CD4-positive, alpha-beta memory T cell (primary cell): ENCODE results near the gene LYSMD1. TPM values are rescaled to one million over a fixed set of nuclear protein-coding genes. Genes with fewer than 3 reads are reported as not detected.
A peak's percentile ranks its signal among the peaks of the same experiment; 100 is the strongest.
"Not testable (repeated sequence)": the region's sequence is repeated elsewhere in the genome, so short reads cannot be mapped to it uniquely, and the experiment has no call there.

Experiments
- CTCF ChIA-PET: fragments of 350-600 bp; sonication (Branson Sonifier 250); formaldehyde crosslinking; loops from one replicate; lab custom pipeline; 2021; ENCODE audit warnings: inconsistent platforms; ENCODE audit not compliant: partially characterized antibody; lab: Charles Lee
- POLR2A ChIA-PET: fragments of 350-600 bp; sonication (Branson Sonifier 250); formaldehyde crosslinking; loops from one replicate; lab custom pipeline; 2021; ENCODE audit not compliant: partially characterized antibody; lab: Charles Lee
- DNase-seq, 5 donors: peaks; one replicate each; pipeline versions ENCODE4 v3.0.0 to v3.0.0-alpha.2; 2020 to 2022; ENCODE audit warnings: mixed read lengths in 1 of 5
- H3K27ac ChIP-seq: one replicate; pipeline ENCODE4 v1.7.0; 2013; ENCODE audit warnings: low read depth, low read length
- H3K27me3 ChIP-seq: 2 replicates; pipeline ENCODE4 v1.7.0; 2013; ENCODE audit warnings: mild to moderate bottlenecking, low read length, moderate library complexity; ENCODE audit not compliant: insufficient read depth
- H3K36me3 ChIP-seq: 2 replicates; pipeline ENCODE4 v1.7.0; 2013; ENCODE audit warnings: mild to moderate bottlenecking, low read length, moderate library complexity; ENCODE audit not compliant: insufficient read depth
- H3K4me1 ChIP-seq: 2 replicates; pipeline ENCODE4 v1.7.0; 2013; ENCODE audit warnings: mild to moderate bottlenecking, low read length, moderate library complexity; ENCODE audit not compliant: insufficient read depth
- H3K4me3 ChIP-seq, 2 donors: one replicate each; pipeline ENCODE4 v1.7.0; 2013; ENCODE audit warnings: low read length in 2 of 2, mild to moderate bottlenecking in 1 of 2
- H3K9me3 ChIP-seq, 2 donors: one replicate each; pipeline ENCODE4 v1.7.0; 2013; ENCODE audit warnings: low read length in 2 of 2, control low read depth in 1 of 2; ENCODE audit not compliant: control insufficient read depth in 1 of 2
- H3K27ac Mint-ChIP-seq, 7 donors: one replicate each; pipeline ENCODE4 v1.8.0; 2020 to 2021; ENCODE audit warnings: mixed read lengths in 7 of 7, mild to moderate bottlenecking in 6 of 7, inconsistent platforms in 3 of 7, moderate library complexity in 3 of 7
- H3K27me3 Mint-ChIP-seq, 2 donors: one replicate each; pipeline ENCODE4 v1.8.0; 2020 to 2021; ENCODE audit warnings: mixed read lengths in 2 of 2
- H3K36me3 Mint-ChIP-seq, 2 donors: one replicate each; pipeline ENCODE4 v1.8.0; 2020 to 2021; ENCODE audit warnings: mixed read lengths in 2 of 2, inconsistent platforms in 1 of 2, mild to moderate bottlenecking in 1 of 2
- H3K4me1 Mint-ChIP-seq, 4 donors: one replicate each; pipeline ENCODE4 v1.8.0; 2020 to 2021; ENCODE audit warnings: mixed read lengths in 4 of 4, mild to moderate bottlenecking in 1 of 4
- H3K4me3 Mint-ChIP-seq, 8 donors: one replicate each; pipeline ENCODE4 v1.8.0; 2020 to 2021; ENCODE audit warnings: mixed read lengths in 8 of 8, mild to moderate bottlenecking in 7 of 8, moderate library complexity in 6 of 8, inconsistent platforms in 3 of 8
- H3K9me3 Mint-ChIP-seq, 8 donors: one replicate each; pipeline ENCODE4 v1.8.0; 2020 to 2021; ENCODE audit warnings: mixed read lengths in 8 of 8, mild to moderate bottlenecking in 5 of 8, inconsistent platforms in 3 of 8, moderate library complexity in 1 of 8
- intact Hi-C: fragments of 100-400 bp; cut with micrococcal nuclease; formaldehyde crosslinking; loops from one replicate; pipeline ENCODE4 v1.15.1; 2023
- polyA plus RNA-seq, 2 donors: library from polyadenylated mRNA; unstranded; fragments of 300-500 nt; fragmentation: Illumina TruSeq; gene quantifications; one replicate each; pipeline ENCODE4 v1.2.3, GENCODE V29; 2021
- total RNA-seq, 2 experiments: library from RNA; stranded (reverse); gene quantifications; one replicate each; pipeline ENCODE4 v1.2.3, GENCODE V29; 2021

The LYSMD1 gene
- total and polyA plus RNA-seq, 4 experiments from 2014 or later, result 0.59 to 1.3 (median 1.0) TPM; not detected in 1

GRCh38 chr1:151193856-151194255, 28.2 kb upstream of the LYSMD1 start:
- no peaks in the 10 kb centered on the region for H3K27me3 ChIP-seq
- Mint-ChIP-seq H3K9me3 (peaks cover 0 to 3% (median 0%) of the 10 kb centered on the region in 8 donors), H3K4me3 (peak overlapping the region in 1 of 8 donors; percentile 40), H3K27ac (peak overlapping the region in 1 of 7 donors; percentile 2), H3K4me1 (peaks cover 15 to 43% (median 32%) of the 10 kb centered on the region in 4 donors), H3K36me3 (peaks cover 0 to 14% of the 10 kb centered on the region in 2 donors), H3K27me3 (peaks cover 0 to 2% of the 10 kb centered on the region in 2 donors)
- no peak overlapping the region for H3K27ac ChIP-seq
- ChIA-PET POLR2A (no interaction called here), CTCF (interaction anchor here (1.0 to 1.8 kb wide), 2 partner anchors 27 to 58 kb away, joined by 4 to 11 read pairs; no protein-coding TSS in a partner anchor)
- DNase-seq, result no peak
- intact Hi-C loops, result loop anchor here (5.0 to 10.0 kb wide), 2 partner anchors 37 to 201 kb away; partner anchors contain the start of genes PSMB4 and TNFAIP8L2
- H3K9me3 ChIP-seq, result no peaks in the 10 kb centered on the region
- no peak overlapping the region for H3K4me3 ChIP-seq
- no peaks in the 10 kb centered on the region for H3K36me3 ChIP-seq
- H3K4me1 ChIP-seq, result peaks cover 22% of the 10 kb centered on the region

- Mint-ChIP-seq H3K36me3 (peaks cover 0 to 8% of the 10 kb centered on the region in 2 donors), H3K27me3 (peaks cover 0 to 2% of the 10 kb centered on the region in 2 donors), H3K27ac (no peak overlapping the region), H3K4me1 (peaks cover 19 to 43% (median 34%) of the 10 kb centered on the region in 4 donors), H3K9me3 (peaks cover 0 to 1% (median 0%) of the 10 kb centered on the region in 8 donors), H3K4me3 (no peak overlapping the region)
- H3K27ac ChIP-seq, result no peak overlapping the region
- H3K27me3 ChIP-seq, result no peaks in the 10 kb centered on the region
- H3K4me3 ChIP-seq, result no peak overlapping the region
- ChIA-PET CTCF (interaction anchor here (1.1 to 1.8 kb wide), 3 partner anchors 59 to 88 kb away, joined by 3 to 11 read pairs (median 4); partner anchors contain the start of gene PSMD4), POLR2A (no interaction called here)
- intact Hi-C loops, result loop anchor here (5.0 to 10.0 kb wide), 2 partner anchors 36 to 201 kb away; partner anchors contain the start of genes PSMB4 and TNFAIP8L2
- no peaks in the 10 kb centered on the region for H3K9me3 ChIP-seq
- DNase-seq, result no peak
- H3K36me3 ChIP-seq, result no peaks in the 10 kb centered on the region
- H3K4me1 ChIP-seq, result peaks cover 27% of the 10 kb centered on the region
These were observed 27.6 kb upstream of the LYSMD1 start for GRCh38 chr1:151193304-151193703.

- ChIA-PET POLR2A (no interaction called here), CTCF (interaction anchor here (1.1 to 1.8 kb wide), 3 partner anchors 60 to 89 kb away, joined by 3 to 11 read pairs (median 4); partner anchors contain the start of gene PSMD4)
- Mint-ChIP-seq H3K9me3 (no peaks in the 10 kb centered on the region), H3K36me3 (peaks cover 0 to 8% of the 10 kb centered on the region in 2 donors), H3K27me3 (peaks cover 0 to 2% of the 10 kb centered on the region in 2 donors), H3K4me3 (peak overlapping the region in 3 of 8 donors; percentile 14 to 43 (median 21)), H3K27ac (no peak overlapping the region), H3K4me1 (peaks cover 20 to 43% (median 31%) of the 10 kb centered on the region in 4 donors)
- DNase-seq, result no peak
- no peaks in the 10 kb centered on the region for H3K27me3 ChIP-seq
- intact Hi-C loops, result loop anchor here (5.0 to 10.0 kb wide), 2 partner anchors 35 to 203 kb away; partner anchors contain the start of genes PSMB4 and TNFAIP8L2
- peaks cover 25% of the 10 kb centered on the region for H3K4me1 ChIP-seq
- H3K4me3 ChIP-seq, result no peak overlapping the region
- H3K27ac ChIP-seq, result no peak overlapping the region
- H3K36me3 ChIP-seq, result no peaks in the 10 kb centered on the region
- no peaks in the 10 kb centered on the region for H3K9me3 ChIP-seq
These were observed 26.3 kb upstream of the LYSMD1 start for GRCh38 chr1:151192047-151192446.

- intact Hi-C loops, result loop anchor here (1.0 to 10.0 kb wide), 5 partner anchors 8 to 205 kb away; partner anchors contain the start of genes PIP5K1A, PSMB4, SCNM1 and TNFAIP8L2
- Mint-ChIP-seq H3K4me3 (peak within 1 kb of the TSS; percentile 92 to 100 (median 98)), H3K9me3 (no peaks in the 10 kb centered on the region), H3K4me1 (peaks cover 22 to 43% (median 33%) of the 10 kb centered on the region in 4 donors), H3K27ac (peak within 1 kb of the TSS; percentile 91 to 100 (median 98)), H3K36me3 (peaks cover 12 to 24% of the 10 kb centered on the region in 2 donors), H3K27me3 (no peaks in the 10 kb centered on the region)
- H3K27ac ChIP-seq, result peak within 1 kb of the TSS; percentile 89
- ChIA-PET POLR2A (interaction anchor here (0.6 to 3.0 kb wide), 21 partner anchors 10 to 210 kb away, joined by 3 to 46 read pairs (median 6); partner anchors contain the start of genes LYSMD1, PI4KB, PIP5K1A and PSMB4), CTCF (interaction anchor here (0.5 to 2.9 kb wide), 11 partner anchors 12 to 934 kb away, joined by 3 to 25 read pairs (median 4); partner anchors contain the start of gene TNFAIP8L2)
- no peaks in the 10 kb centered on the region for H3K9me3 ChIP-seq
- peaks cover 11% of the 10 kb centered on the region for H3K36me3 ChIP-seq
- peak within 1 kb of the TSS; percentile 67 to 78 for H3K4me3 ChIP-seq
- peaks cover 25% of the 10 kb centered on the region for H3K4me1 ChIP-seq
- H3K27me3 ChIP-seq, result no peaks in the 10 kb centered on the region
- peak; percentile 81 to 92 (median 84) for DNase-seq
These were observed 24.1 kb upstream of the LYSMD1 start, which contains the start of gene VPS72 for GRCh38 chr1:151189637-151190445. TSS of gene VPS72 (minus strand) at chr1:151190197. CDS start at chr1:151190121, 76 bp downstream.

- DNase-seq, H3K27me3 Mint-ChIP-seq, H3K9me3 ChIP-seq, H3K4me3 ChIP-seq, H3K9me3 Mint-ChIP-seq, H3K27me3 ChIP-seq, intact Hi-C loops: not testable (repeated sequence)
- CTCF ChIA-PET, result interaction anchor here (1.2 to 2.9 kb wide), 4 partner anchors 22 to 62 kb away, joined by 4 to 25 read pairs (median 4); partner anchors contain the start of gene TNFAIP8L2
- POLR2A ChIA-PET, result interaction anchor here (0.6 to 3.0 kb wide), 3 partner anchors 30 to 93 kb away, joined by 3 to 46 read pairs (median 15); partner anchors contain the start of genes TNFAIP8L2 and ZNF687
- peaks cover 24 to 43% (median 33%) of the 10 kb centered on the region in 4 donors for H3K4me1 Mint-ChIP-seq
- H3K36me3 Mint-ChIP-seq, result peaks cover 21 to 35% of the 10 kb centered on the region in 2 donors
- Histone ChIP-seq H3K4me1 (peaks cover 25% of the 10 kb centered on the region), H3K27ac (peak overlapping the region; percentile 89), H3K36me3 (peaks cover 17% of the 10 kb centered on the region)
- peak overlapping the region; percentile 7 to 100 (median 98) for H3K4me3 Mint-ChIP-seq
- peak overlapping the region in 5 of 7 donors; percentile 27 to 99 (median 91) for H3K27ac Mint-ChIP-seq
These were observed 23.0 kb upstream of the LYSMD1 start for GRCh38 chr1:151188667-151189066.

- no peaks in the 10 kb centered on the region for H3K27me3 Mint-ChIP-seq
- H3K4me1 Mint-ChIP-seq, result peaks cover 24 to 47% (median 33%) of the 10 kb centered on the region in 4 donors
- CTCF ChIA-PET, result interaction anchor here (0.9 to 1.7 kb wide), 4 partner anchors 11 to 87 kb away, joined by 3 to 4 read pairs (median 4); partner anchors contain the start of gene TMOD4
These were observed 21.5 kb upstream of the LYSMD1 start for GRCh38 chr1:151187205-151187604.

More at GRCh38 chr1:151187205-151187604, 21.5 kb upstream of the LYSMD1 start:
- Mint-ChIP-seq H3K4me3 (peak overlapping the region in 1 of 8 donors; percentile 15), H3K36me3 (peaks cover 29 to 46% of the 10 kb centered on the region in 2 donors), H3K9me3 (no peaks in the 10 kb centered on the region), H3K27ac (peak overlapping the region in 1 of 7 donors; percentile 35)
- H3K27me3 ChIP-seq, result no peaks in the 10 kb centered on the region
- H3K27ac ChIP-seq, result no peak overlapping the region
- peaks cover 24% of the 10 kb centered on the region for H3K36me3 ChIP-seq
- intact Hi-C loops, result no loop called here
- peaks cover 25% of the 10 kb centered on the region for H3K4me1 ChIP-seq
- POLR2A ChIA-PET, result interaction anchor here (1.0 kb wide), 1 partner anchor 10 kb away, joined by 3 read pairs; no protein-coding TSS in a partner anchor
- DNase-seq, result no peak
- no peaks in the 10 kb centered on the region for H3K9me3 ChIP-seq
- H3K4me3 ChIP-seq, result no peak overlapping the region
